Ishikawa (cell line): Measurements from ENCODE around the gene DGKG.
A peak's percentile ranks its signal among the peaks of the same experiment; 100 is the strongest.

ENCODE experiments used
- CEBPB ChIP-seq: IDR thresholded peaks from 2 replicates; pipeline ENCODE4 v1.6.1; 2012
- CREB1 ChIP-seq: IDR thresholded peaks from 2 replicates; pipeline ENCODE4 v1.6.1; 2012; ENCODE audit warnings: low read depth
- EGR1 ChIP-seq: IDR thresholded peaks from 2 replicates; pipeline ENCODE4 v1.6.1; 2012
- EP300 ChIP-seq: IDR thresholded peaks from 2 replicates; pipeline ENCODE4 v1.6.1; 2012; ENCODE audit warnings: borderline replicate concordance
- FOXM1 ChIP-seq: IDR thresholded peaks from 2 replicates; pipeline ENCODE4 v1.6.1; 2012; ENCODE audit warnings: low read depth, borderline replicate concordance
- MAX ChIP-seq: IDR thresholded peaks from 2 replicates; pipeline ENCODE4 v1.6.1; 2012
- NFIC ChIP-seq: IDR thresholded peaks from 2 replicates; pipeline ENCODE4 v1.6.1; 2012
- RAD21 ChIP-seq: IDR thresholded peaks from 2 replicates; pipeline ENCODE4 v1.6.1; 2012; ENCODE audit warnings: low read depth
- TAF1 ChIP-seq: IDR thresholded peaks from 2 replicates; pipeline ENCODE4 v1.6.1; 2012; ENCODE audit warnings: low read depth, mild to moderate bottlenecking
- TCF12 ChIP-seq: IDR thresholded peaks from 2 replicates; pipeline ENCODE4 v1.6.1; 2012; ENCODE audit warnings: low read depth
- TEAD4 ChIP-seq: IDR thresholded peaks from 2 replicates; pipeline ENCODE4 v1.6.1; 2012
- YY1 ChIP-seq: IDR thresholded peaks from 2 replicates; pipeline ENCODE4 v1.6.1; 2012; ENCODE audit warnings: low read depth
- ZBTB7A ChIP-seq: IDR thresholded peaks from 2 replicates; pipeline ENCODE4 v1.6.1; 2012; ENCODE audit warnings: low read depth
- TF ChIP-seq, protein P1 (sequence below): IDR thresholded peaks from 2 replicates; pipeline ENCODE4 v1.6.1; 2012
- TF ChIP-seq, protein P2 (sequence below): IDR thresholded peaks from 2 replicates; pipeline ENCODE4 v1.6.1; 2012; ENCODE audit warnings: low read depth, mild to moderate bottlenecking

The DGKG gene

DNA sequence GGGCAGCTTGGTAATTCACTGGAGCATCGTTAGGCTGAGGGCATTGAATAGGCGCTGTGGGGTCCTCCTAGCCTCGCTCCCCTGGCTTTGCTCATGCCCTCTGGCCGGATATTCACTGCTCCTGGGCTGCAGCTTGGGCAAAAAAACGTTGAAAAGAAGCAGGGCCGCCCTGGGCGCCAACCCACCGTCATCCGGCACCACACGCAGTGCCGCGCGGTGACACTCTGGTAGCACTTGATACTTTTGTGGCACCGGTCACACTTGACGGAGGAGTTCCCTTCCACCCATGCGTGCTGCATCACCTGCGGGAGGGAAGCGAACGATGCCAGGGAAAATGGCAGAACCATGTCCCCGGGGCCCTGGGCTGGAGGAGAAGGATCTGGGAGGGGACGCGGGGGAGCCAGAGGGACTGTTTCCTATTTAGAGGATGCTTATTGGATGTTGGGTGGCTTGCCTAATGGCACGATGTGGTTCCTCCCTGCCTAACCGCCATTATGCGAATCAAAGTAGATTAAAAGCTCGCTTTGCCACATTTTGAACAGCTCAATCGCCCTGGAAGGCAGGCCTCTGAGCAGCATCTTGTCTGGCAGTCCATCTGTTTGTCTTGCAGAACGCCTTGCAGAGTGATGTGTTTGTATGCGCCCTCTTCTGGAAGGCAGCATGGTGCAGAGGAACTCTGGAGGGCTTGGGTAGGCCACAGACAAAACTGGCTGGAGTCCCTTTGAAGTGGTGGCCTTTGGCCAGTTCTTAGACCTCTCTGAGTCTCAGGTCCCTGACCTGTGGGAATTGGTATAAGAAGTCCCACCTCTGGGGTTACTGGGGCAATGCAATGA is 93.2 kb downstream of the DGKG start:
- TF ChIP-seq RAD21 = peak; percentile 36; the same call in 1 of the 2 replicates
- TF ChIP-seq MAX = no peak

GRCh38 chr3:186267758-186268157 is 94.3 kb downstream of the DGKG start:
- TF ChIP-seq TEAD4 (no peak), TCF12 (no peak), CEBPB (no peak), EGR1 (no peak), YY1 (no peak), NFIC (no peak), MAX (no peak), RAD21 (no peak), EP300 (no peak), FOXM1 (no peak), CREB1 (no peak), TAF1 (no peak), ZBTB7A (no peak)
- TF ChIP-seq, protein P1, sequence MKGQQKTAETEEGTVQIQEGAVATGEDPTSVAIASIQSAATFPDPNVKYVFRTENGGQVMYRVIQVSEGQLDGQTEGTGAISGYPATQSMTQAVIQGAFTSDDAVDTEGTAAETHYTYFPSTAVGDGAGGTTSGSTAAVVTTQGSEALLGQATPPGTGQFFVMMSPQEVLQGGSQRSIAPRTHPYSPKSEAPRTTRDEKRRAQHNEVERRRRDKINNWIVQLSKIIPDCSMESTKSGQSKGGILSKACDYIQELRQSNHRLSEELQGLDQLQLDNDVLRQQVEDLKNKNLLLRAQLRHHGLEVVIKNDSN = no peak
- TF ChIP-seq, protein P2, sequence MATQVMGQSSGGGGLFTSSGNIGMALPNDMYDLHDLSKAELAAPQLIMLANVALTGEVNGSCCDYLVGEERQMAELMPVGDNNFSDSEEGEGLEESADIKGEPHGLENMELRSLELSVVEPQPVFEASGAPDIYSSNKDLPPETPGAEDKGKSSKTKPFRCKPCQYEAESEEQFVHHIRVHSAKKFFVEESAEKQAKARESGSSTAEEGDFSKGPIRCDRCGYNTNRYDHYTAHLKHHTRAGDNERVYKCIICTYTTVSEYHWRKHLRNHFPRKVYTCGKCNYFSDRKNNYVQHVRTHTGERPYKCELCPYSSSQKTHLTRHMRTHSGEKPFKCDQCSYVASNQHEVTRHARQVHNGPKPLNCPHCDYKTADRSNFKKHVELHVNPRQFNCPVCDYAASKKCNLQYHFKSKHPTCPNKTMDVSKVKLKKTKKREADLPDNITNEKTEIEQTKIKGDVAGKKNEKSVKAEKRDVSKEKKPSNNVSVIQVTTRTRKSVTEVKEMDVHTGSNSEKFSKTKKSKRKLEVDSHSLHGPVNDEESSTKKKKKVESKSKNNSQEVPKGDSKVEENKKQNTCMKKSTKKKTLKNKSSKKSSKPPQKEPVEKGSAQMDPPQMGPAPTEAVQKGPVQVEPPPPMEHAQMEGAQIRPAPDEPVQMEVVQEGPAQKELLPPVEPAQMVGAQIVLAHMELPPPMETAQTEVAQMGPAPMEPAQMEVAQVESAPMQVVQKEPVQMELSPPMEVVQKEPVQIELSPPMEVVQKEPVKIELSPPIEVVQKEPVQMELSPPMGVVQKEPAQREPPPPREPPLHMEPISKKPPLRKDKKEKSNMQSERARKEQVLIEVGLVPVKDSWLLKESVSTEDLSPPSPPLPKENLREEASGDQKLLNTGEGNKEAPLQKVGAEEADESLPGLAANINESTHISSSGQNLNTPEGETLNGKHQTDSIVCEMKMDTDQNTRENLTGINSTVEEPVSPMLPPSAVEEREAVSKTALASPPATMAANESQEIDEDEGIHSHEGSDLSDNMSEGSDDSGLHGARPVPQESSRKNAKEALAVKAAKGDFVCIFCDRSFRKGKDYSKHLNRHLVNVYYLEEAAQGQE = no peak

DNA sequence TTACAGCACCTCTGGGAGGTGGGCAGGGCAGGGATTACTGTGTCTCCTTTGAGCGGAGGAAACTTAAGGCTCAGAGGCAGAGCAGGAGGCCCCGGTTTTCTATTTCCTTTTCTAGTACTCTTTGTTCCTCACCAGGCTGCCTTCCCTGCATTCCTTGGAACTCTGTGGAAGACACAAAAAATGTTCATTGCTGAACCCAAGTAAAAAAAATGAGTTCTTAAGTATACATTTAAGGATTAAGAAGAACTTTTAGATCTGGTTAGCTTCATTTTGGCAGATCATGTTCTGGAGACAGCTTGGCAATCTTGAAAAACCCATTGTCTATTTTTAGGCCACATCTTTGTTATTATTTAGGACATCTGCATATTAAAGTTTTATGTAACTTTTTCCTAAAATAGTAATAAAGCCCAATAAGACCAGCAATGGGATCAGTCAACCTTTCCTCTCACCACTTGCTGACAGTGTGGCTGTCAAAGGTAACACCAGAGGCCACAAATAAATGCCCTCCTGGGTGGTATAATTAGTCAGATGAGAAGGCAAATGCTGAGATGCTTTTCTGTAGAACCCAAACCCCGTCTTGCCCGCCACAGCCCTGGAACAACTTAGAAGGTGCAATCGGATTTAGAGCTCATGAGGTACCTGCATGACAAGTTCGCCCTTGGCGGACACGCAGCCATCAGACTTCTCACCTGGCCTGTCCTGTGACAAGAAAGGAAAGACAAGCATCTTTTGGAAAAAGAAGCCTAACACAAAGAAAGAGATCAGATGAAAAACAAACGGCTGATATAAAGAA is 97.2 kb downstream of the DGKG start:
- no peak for TF ChIP-seq NFIC

DNA sequence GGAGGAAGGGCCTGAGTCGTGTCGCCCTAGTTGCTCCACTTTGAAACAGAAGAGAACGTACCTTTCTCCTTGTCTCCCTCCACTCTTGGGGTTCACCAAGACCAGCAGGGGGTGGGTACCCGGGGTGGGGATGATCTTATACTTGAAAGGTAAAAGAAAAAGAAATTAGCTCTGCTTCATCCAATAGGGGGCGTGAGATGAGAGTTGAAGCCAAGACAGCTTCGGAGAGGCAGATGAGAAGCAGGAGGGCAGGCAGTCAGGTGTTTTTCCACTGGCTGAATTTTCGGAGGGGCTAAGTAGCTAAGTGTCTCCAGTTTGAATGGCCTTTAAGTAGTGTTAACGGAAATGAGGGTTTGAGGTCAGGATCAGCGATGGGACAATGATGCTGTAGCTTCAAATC is 100.4 kb downstream of the DGKG start:
- TF ChIP-seq RAD21 (peak; percentile 44; the same call in 1 of the 2 replicates), NFIC (no peak)

DNA sequence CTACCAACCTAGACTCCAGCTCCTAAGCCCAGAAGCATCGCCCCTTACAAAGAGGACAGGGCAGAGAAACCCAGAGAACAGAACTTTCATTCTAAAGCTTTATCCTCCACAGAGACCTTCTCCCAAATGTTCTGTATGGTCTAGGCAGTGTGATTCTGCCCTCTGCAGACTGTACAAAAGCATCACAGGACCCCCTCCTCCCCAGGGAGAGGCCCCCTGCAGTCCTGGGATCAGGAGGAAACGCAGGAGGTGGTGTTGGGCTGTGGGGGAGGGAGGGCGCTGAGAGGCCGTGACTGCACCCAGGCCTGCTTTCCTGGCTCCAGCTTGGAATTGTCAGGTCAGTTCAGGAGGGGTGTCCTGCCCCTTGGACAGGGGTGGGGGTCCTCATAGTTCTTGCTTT is 101.3 kb downstream of the DGKG start:
- TF ChIP-seq NFIC = no peak
- no peak for TF ChIP-seq YY1
- no peak for TF ChIP-seq CREB1
- TF ChIP-seq RAD21 = 0 out of 2 replicates have a peak, but pooled peaks have one; percentile 16
- TF ChIP-seq TAF1 = no peak
- TF ChIP-seq CEBPB = no peak

GRCh38 chr3:186259612-186260383 is 102.2 kb downstream of the DGKG start:
- TF ChIP-seq NFIC = no peak
- no peak for TF ChIP-seq EP300
- TF ChIP-seq YY1 = peak; percentile 54
- TF ChIP-seq RAD21 = peak; percentile 93
- no peak for TF ChIP-seq EGR1
- no peak for TF ChIP-seq MAX

DNA sequence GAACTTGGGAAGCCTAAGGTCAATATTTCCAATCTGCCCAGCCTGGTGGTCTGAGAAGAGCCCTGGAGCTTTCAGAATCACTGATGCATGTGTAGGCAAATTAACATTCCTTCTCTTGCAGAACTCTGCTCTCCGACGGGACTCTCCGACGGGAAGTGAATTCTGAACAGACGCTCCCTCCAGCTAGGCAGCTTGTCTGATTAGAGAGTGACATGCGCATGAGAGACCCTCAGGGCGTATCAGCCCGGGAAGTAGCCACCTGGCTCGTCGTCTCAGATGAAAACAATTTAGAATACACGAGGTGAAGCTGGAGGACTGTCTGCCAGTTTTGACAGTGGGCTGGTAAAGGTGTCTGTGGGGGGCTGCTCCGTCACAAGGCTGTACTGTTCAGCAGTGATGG is 103.1 kb downstream of the DGKG start:
- TF ChIP-seq, protein P2 = no peak
- TF ChIP-seq MAX = no peak
- TF ChIP-seq, protein P1 = no peak
- no peak for TF ChIP-seq FOXM1
- no peak for TF ChIP-seq CREB1
- no peak for TF ChIP-seq YY1
- no peak for TF ChIP-seq ZBTB7A
- TF ChIP-seq TEAD4 = no peak
